Caco-2 (cell line): ENCODE results near the gene OR1K1. TPM values are rescaled to one million over a fixed set of nuclear protein-coding genes. Genes with fewer than 3 reads are reported as not detected.
"Not testable (repeated sequence)": the region's sequence is repeated elsewhere in the genome, so short reads cannot be mapped to it uniquely, and the experiment has no call there.

ENCODE experiments used
- BruUV-seq: library from RNA; stranded (reverse); fragments of 400-500 nt; replicated peaks from 2 replicates; lab custom pipeline; 2021; lab: Mats Ljungman, UMichigan
- CTCF ChIA-PET: fragments of 300-600 bp; sonication (Branson Sonifier 250); formaldehyde crosslinking; loops from one replicate; lab custom pipeline; 2022; ENCODE audit warnings: antibody characterized with exemption; lab: Charles Lee
- POLR2A ChIA-PET: fragments of 300-600 bp; sonication (Branson Sonifier 250); formaldehyde crosslinking; loops from one replicate; lab custom pipeline; 2022; ENCODE audit warnings: antibody characterized with exemption; lab: Charles Lee
- DNase-seq, 2 experiments: peaks; one replicate each; pipeline versions ENCODE4 v3.0.0 to v3.0.0-alpha.2; 2020 to 2022
- H3K27me3 ChIP-seq: replicated peaks from 2 replicates; pipeline ENCODE4 v1.6.0; 2011; ENCODE audit warnings: low read length; ENCODE audit not compliant: control insufficient read depth, insufficient read depth
- H3K36me3 ChIP-seq: 2 replicates; pipeline ENCODE4 v1.5.1; 2011; ENCODE audit warnings: low read length; ENCODE audit not compliant: control insufficient read depth, insufficient read depth
- H3K4me1 ChIP-seq: fragments of 250-450 bp; sonication (Bioruptor Pico); 2 replicates; pipeline ENCODE4 v1.5.1; 2020; ENCODE audit warnings: mild to moderate bottlenecking
- H3K4me3 ChIP-seq: 2 replicates; pipeline ENCODE4 v1.5.1; 2011; ENCODE audit warnings: low read depth, mild to moderate bottlenecking, control low read depth, low read length
- H3K9me3 ChIP-seq: fragments of 250-450 bp; sonication (Bioruptor Pico); 2 replicates; pipeline ENCODE4 v1.5.1; 2020; ENCODE audit warnings: mild to moderate bottlenecking, moderate library complexity
- H3K27ac Mint-ChIP-seq: one replicate; pipeline ENCODE4 v1.8.0; 2022; ENCODE audit warnings: mixed read lengths; ENCODE audit not compliant: unreplicated experiment
- H3K27me3 Mint-ChIP-seq: one replicate; pipeline ENCODE4 v1.8.0; 2022; ENCODE audit warnings: mixed read lengths; ENCODE audit not compliant: insufficient read depth, unreplicated experiment
- H3K36me3 Mint-ChIP-seq: one replicate; pipeline ENCODE4 v1.8.0; 2022; ENCODE audit warnings: mild to moderate bottlenecking, mixed read lengths; ENCODE audit not compliant: insufficient read depth, unreplicated experiment
- H3K4me1 Mint-ChIP-seq: one replicate; pipeline ENCODE4 v1.8.0; 2022; ENCODE audit warnings: low read depth, mixed read lengths; ENCODE audit not compliant: unreplicated experiment
- H3K4me3 Mint-ChIP-seq: one replicate; pipeline ENCODE4 v1.8.0; 2022; ENCODE audit warnings: mild to moderate bottlenecking, moderate library complexity, mixed read lengths; ENCODE audit not compliant: unreplicated experiment
- H3K9me3 Mint-ChIP-seq: one replicate; pipeline ENCODE4 v1.8.0; 2022; ENCODE audit warnings: mixed read lengths; ENCODE audit not compliant: unreplicated experiment
- CTCF ChIP-seq, 2 experiments: fragments of 200-600 bp in 1 of 2; IDR thresholded peaks; 1 replicate in 1 of 2; 2 replicates in 1 of 2; pipeline versions ENCODE4 v1.5.1 to v1.8.0; 2011 to 2022; ENCODE audit warnings: antibody characterized with exemption in 1 of 2, control low read depth in 1 of 2, inconsistent platforms in 1 of 2, low read depth in 1 of 2, low read length in 1 of 2, mild to moderate bottlenecking in 1 of 2, moderate library complexity in 1 of 2; ENCODE audit not compliant: insufficient read depth in 1 of 2, severe bottlenecking in 1 of 2, unreplicated experiment in 1 of 2
- intact Hi-C: fragments of 100-400 bp; cut with micrococcal nuclease; formaldehyde crosslinking; loops from one replicate; pipeline ENCODE4 v1.10.0; 2022; ENCODE audit not compliant: unreplicated experiment
- total RNA-seq: library from RNA; stranded (reverse); gene quantifications from 2 replicates; pipeline ENCODE4 v1.2.3, GENCODE V29; 2022

OR1K1 gene
- total RNA-seq, 1 experiment from 2014 or later: not detected

GRCh38 chr9:122822056-122822455 lies 22.1 kb downstream of the OR1K1 start:
- CTCF ChIA-PET: no interaction called here
- no peak for TF ChIP-seq CTCF (IDR thresholded peaks at IDR 0.05; ENCODE audit: insufficient read depth in 1 of 2, low read depth in 1 of 2, low read length in 1 of 2, severe bottlenecking in 1 of 2, unreplicated experiment in 1 of 2)

DNA sequence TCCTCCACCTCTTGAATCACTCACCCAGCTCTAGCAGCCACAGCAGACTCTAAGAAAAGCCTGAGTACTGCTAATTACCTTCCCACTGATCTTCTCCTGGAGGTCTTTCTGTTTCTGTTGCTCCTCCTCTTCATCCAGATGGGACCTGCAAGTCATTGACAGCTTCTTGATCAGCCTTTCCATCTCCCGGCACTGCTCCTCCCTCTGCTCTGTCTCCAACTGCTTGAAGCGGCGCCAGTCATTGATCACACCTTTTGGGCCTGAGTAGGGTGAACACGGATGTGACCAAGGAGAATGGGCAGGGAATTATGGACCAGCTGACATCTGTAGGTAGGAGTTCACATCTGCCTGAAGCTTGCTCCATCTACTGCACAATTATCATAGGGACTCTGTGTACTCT lies 23.0 kb downstream of the OR1K1 start:
- POLR2A ChIA-PET: no interaction called here
- Mint-ChIP-seq H3K36me3 (peaks cover 27% of the 10 kb centered on the region), H3K9me3 (no peaks in the 10 kb centered on the region), H3K4me3 (no peak overlapping the region), H3K27me3 (no peaks in the 10 kb centered on the region), H3K27ac (no peak overlapping the region), H3K4me1 (peaks cover 4% of the 10 kb centered on the region)
- intact Hi-C loops: no loop called here
- CTCF ChIA-PET: no interaction called here
- no peak for TF ChIP-seq CTCF (IDR thresholded peaks at IDR 0.05; ENCODE audit: insufficient read depth in 1 of 2, low read depth in 1 of 2, low read length in 1 of 2, severe bottlenecking in 1 of 2, unreplicated experiment in 1 of 2)
- Histone ChIP-seq H3K9me3 (no peaks in the 10 kb centered on the region), H3K36me3 (peaks cover 2% of the 10 kb centered on the region; the same call in 1 of the 2 replicates), H3K27me3 (no peaks in the 10 kb centered on the region), H3K4me3 (no peak overlapping the region), H3K4me1 (peaks cover 7% of the 10 kb centered on the region; the same call in 1 of the 2 replicates)
- no TSS peak for BruUV-seq
- no peak for DNase-seq

More at GRCh38 chr9:122822056-122822455, 22.1 kb downstream of the OR1K1 start:
- no peak overlapping the region for H3K4me3 ChIP-seq
- no peaks in the 10 kb centered on the region for H3K9me3 Mint-ChIP-seq
- peaks cover 31% of the 10 kb centered on the region for H3K36me3 Mint-ChIP-seq
- H3K36me3 ChIP-seq: peaks cover 2% of the 10 kb centered on the region; the same call in 1 of the 2 replicates
- DNase-seq: no peak
- no peak overlapping the region for H3K4me3 Mint-ChIP-seq
- H3K27ac Mint-ChIP-seq: no peak overlapping the region
- H3K27me3 ChIP-seq: no peaks in the 10 kb centered on the region
- H3K27me3 Mint-ChIP-seq: no peaks in the 10 kb centered on the region
- H3K4me1 Mint-ChIP-seq: peaks cover 4% of the 10 kb centered on the region
- no TSS peak for BruUV-seq
- POLR2A ChIA-PET: no interaction called here
- H3K4me1 ChIP-seq: peaks cover 3% of the 10 kb centered on the region; the same call in 1 of the 2 replicates
- intact Hi-C loops: no loop called here
- no peaks in the 10 kb centered on the region for H3K9me3 ChIP-seq

- Histone ChIP-seq H3K4me1 (peaks cover 7% of the 10 kb centered on the region; the same call in 1 of the 2 replicates), H3K36me3 (peaks cover 2% of the 10 kb centered on the region; the same call in 1 of the 2 replicates), H3K9me3 (no peaks in the 10 kb centered on the region), H3K27me3 (no peaks in the 10 kb centered on the region), H3K4me3 (peak overlapping the region; percentile 91)
- peaks cover 26% of the 10 kb centered on the region for H3K36me3 Mint-ChIP-seq
- no peaks in the 10 kb centered on the region for H3K9me3 Mint-ChIP-seq
- H3K4me3 Mint-ChIP-seq: peak overlapping the region; percentile 98
- ChIA-PET CTCF (interaction anchor here (0.9 kb wide), 1 partner anchor 12 kb away, joined by 3 read pairs; no protein-coding TSS in a partner anchor), POLR2A (interaction anchor here (0.6 to 1.3 kb wide), 5 partner anchors 16 to 388 kb away, joined by 3 to 7 read pairs (median 6); partner anchors contain the start of gene RABGAP1)
- H3K27me3 Mint-ChIP-seq: no peaks in the 10 kb centered on the region
- no peak for TF ChIP-seq CTCF (IDR thresholded peaks at IDR 0.05; ENCODE audit: insufficient read depth in 1 of 2, low read depth in 1 of 2, low read length in 1 of 2, severe bottlenecking in 1 of 2, unreplicated experiment in 1 of 2)
- H3K27ac Mint-ChIP-seq: peak overlapping the region; percentile 87
- no TSS peak for BruUV-seq
- intact Hi-C loops: no loop called here
- no peak for DNase-seq
- peaks cover 4% of the 10 kb centered on the region for H3K4me1 Mint-ChIP-seq
These were observed 27.8 kb downstream of the OR1K1 start for GRCh38 chr9:122827761-122828093.

DNA sequence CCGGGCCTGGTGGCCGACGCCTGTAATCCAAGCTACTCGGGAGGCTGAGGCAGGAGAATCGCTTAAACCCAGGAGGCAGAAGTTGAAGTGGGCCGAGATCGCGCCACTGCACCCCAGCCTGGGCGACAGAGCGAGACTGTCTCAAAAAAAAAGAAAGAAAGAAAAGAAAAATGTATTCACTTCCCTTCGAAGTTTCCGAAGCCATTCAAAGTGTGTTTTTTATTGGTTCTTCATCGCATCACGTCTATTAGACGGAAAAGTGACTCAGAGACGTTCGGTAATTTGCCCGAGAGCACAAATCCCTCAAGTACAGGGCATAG lies 29.0 kb downstream of the OR1K1 start:
- H3K4me1 Mint-ChIP-seq, CTCF ChIA-PET, H3K27me3 Mint-ChIP-seq, H3K9me3 ChIP-seq, H3K36me3 ChIP-seq, DNase-seq, H3K9me3 Mint-ChIP-seq, H3K4me1 ChIP-seq, H3K27me3 ChIP-seq, BruUV-seq, intact Hi-C loops: not testable (repeated sequence)
- POLR2A ChIA-PET: interaction anchor here (0.7 to 1.3 kb wide), 2 partner anchors 112 to 483 kb away, joined by 3 to 6 read pairs; partner anchors contain the start of gene RABGAP1
- H3K4me3 Mint-ChIP-seq: peak overlapping the region; percentile 98
- H3K4me3 ChIP-seq: peak overlapping the region; percentile 91
- H3K27ac Mint-ChIP-seq: peak overlapping the region; percentile 87
- H3K36me3 Mint-ChIP-seq: peaks cover 26% of the 10 kb centered on the region
